ENCODE results near the gene ZNF664. TPM values are rescaled to one million over a fixed set of nuclear protein-coding genes. Genes with fewer than 3 reads are reported as not detected.

Gene ZNF664
- total and polyA plus RNA-seq, 3 donors from 2014 or later, result 55.9 to 69.6 (median 63.4) TPM

GRCh38 chr12:124047045-124047566 is 74.1 kb downstream of the ZNF664 start:
- TF ChIP-seq, protein P1, sequence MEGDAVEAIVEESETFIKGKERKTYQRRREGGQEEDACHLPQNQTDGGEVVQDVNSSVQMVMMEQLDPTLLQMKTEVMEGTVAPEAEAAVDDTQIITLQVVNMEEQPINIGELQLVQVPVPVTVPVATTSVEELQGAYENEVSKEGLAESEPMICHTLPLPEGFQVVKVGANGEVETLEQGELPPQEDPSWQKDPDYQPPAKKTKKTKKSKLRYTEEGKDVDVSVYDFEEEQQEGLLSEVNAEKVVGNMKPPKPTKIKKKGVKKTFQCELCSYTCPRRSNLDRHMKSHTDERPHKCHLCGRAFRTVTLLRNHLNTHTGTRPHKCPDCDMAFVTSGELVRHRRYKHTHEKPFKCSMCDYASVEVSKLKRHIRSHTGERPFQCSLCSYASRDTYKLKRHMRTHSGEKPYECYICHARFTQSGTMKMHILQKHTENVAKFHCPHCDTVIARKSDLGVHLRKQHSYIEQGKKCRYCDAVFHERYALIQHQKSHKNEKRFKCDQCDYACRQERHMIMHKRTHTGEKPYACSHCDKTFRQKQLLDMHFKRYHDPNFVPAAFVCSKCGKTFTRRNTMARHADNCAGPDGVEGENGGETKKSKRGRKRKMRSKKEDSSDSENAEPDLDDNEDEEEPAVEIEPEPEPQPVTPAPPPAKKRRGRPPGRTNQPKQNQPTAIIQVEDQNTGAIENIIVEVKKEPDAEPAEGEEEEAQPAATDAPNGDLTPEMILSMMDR (IDR thresholded peaks at IDR 0.05), result no peak
- no peak for TF ChIP-seq POLR2A (IDR thresholded peaks at IDR 0.05)
- H3K4me1 ChIP-seq, result no peaks in the 10 kb centered on the region
- no peak for DNase-seq
- H3K27ac ChIP-seq, result no peak overlapping the region
- no peaks in the 10 kb centered on the region for H3K36me3 ChIP-seq (ENCODE audit: low read depth, missing control alignments)
- no peaks in the 10 kb centered on the region for H3K9me3 ChIP-seq
- intact Hi-C loops (cut with DNase I; ENCODE audit: low total_unique reads), result no loop called here
- H3K4me3 ChIP-seq, result no peak overlapping the region
- WGBS, 2 donors, result 96 to 100% methylated on average over 3 of the region's 3 CpGs
- no peaks in the 10 kb centered on the region for H3K27me3 ChIP-seq

DNA sequence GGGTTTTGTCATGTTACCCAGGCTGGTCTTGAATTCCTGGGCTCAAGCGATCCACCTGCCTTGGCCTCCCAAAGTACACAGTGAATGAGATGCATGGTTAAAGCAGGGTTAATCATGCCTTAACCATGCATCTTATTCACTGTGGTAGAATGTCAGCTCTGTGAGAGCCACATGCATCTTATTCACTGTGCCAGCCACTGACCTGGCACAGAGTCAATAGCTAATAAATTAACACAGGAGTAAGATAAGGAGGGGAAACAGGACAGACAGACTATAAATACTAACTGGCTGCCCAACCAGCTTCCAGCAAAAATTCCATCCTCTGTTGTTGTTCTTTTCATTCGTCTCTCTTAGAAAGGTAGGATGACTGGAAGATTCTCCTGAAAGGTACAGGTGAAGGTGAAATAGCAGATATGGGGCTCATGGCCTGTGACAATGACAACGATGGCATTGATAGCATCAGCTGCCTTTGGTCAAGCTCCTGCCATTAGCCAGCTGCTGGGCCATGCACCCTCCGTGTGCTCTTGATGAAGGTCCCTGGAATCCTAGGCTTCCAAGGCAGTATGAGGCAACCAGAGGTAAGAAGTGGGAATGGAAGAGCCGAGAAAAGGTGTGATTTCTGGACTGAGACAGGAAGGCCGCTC is 76.6 kb downstream of the ZNF664 start:
- Histone ChIP-seq H3K4me3 (no peak overlapping the region), H3K4me1 (no peaks in the 10 kb centered on the region), H3K27ac (no peak overlapping the region), H3K9me3 (no peaks in the 10 kb centered on the region), H3K36me3 (ENCODE audit: low read depth, missing control alignments) (no peaks in the 10 kb centered on the region), H3K27me3 (no peaks in the 10 kb centered on the region)
- TF ChIP-seq, protein P1 (IDR thresholded peaks at IDR 0.05), result no peak
- no peak for TF ChIP-seq POLR2A (IDR thresholded peaks at IDR 0.05)
- WGBS, 2 donors, result 86 to 90% methylated on average over 6 of the region's 6 CpGs
- DNase-seq, result no peak
- intact Hi-C loops (cut with DNase I; ENCODE audit: low total_unique reads), result loop anchor here (5.0 to 10.0 kb wide), 2 partner anchors 275 to 718 kb away; no protein-coding TSS in a partner anchor

- Histone ChIP-seq H3K4me3 (no peak overlapping the region), H3K27ac (no peak overlapping the region), H3K36me3 (ENCODE audit: low read depth, missing control alignments) (no peaks in the 10 kb centered on the region), H3K9me3 (no peaks in the 10 kb centered on the region), H3K27me3 (no peaks in the 10 kb centered on the region), H3K4me1 (no peaks in the 10 kb centered on the region)
- no peak for TF ChIP-seq POLR2A (IDR thresholded peaks at IDR 0.05)
- TF ChIP-seq, protein P1 (IDR thresholded peaks at IDR 0.05), result peak; percentile 58 to 68 (median 64)
- intact Hi-C loops (cut with DNase I; ENCODE audit: low total_unique reads), result loop anchor here (5.0 to 10.0 kb wide), 2 partner anchors 271 to 713 kb away; no protein-coding TSS in a partner anchor
- peak; percentile 79 for DNase-seq
- WGBS, 2 donors, result 3 to 5% methylated on average over 10 of the region's 10 CpGs
Measured at GRCh38 chr12:124053851-124054250, 80.8 kb downstream of the ZNF664 start.

GRCh38 chr12:124055066-124055465 is 82.1 kb downstream of the ZNF664 start:
- DNase-seq, result no peak
- intact Hi-C loops (cut with DNase I; ENCODE audit: low total_unique reads), result loop anchor here (10.0 kb wide), 1 partner anchor 270 kb away; no protein-coding TSS in a partner anchor
- no peak overlapping the region for H3K4me3 ChIP-seq
- H3K27me3 ChIP-seq, result no peaks in the 10 kb centered on the region
- 67 to 87% methylated on average over 1 of the region's 1 CpG for WGBS, 2 donors
- no peaks in the 10 kb centered on the region for H3K36me3 ChIP-seq (ENCODE audit: low read depth, missing control alignments)
- H3K4me1 ChIP-seq, result no peaks in the 10 kb centered on the region
- no peak for TF ChIP-seq POLR2A (IDR thresholded peaks at IDR 0.05)
- TF ChIP-seq, protein P1 (IDR thresholded peaks at IDR 0.05), result no peak
- no peak overlapping the region for H3K27ac ChIP-seq
- H3K9me3 ChIP-seq, result no peaks in the 10 kb centered on the region
